Left hindlimb (tissue), 1 donor: ENCODE results near the gene TPPP2.
A peak's percentile ranks its signal among the peaks of the same experiment; 100 is the strongest.
"Not testable (repeated sequence)": the region's sequence is repeated elsewhere in the genome, so short reads cannot be mapped to it uniquely, and the experiment has no call there.

Experiments used
- DNase-seq: peaks from one replicate; pipeline ENCODE4 v3.0.0-alpha.2; 2018

The TPPP2 gene

DNA sequence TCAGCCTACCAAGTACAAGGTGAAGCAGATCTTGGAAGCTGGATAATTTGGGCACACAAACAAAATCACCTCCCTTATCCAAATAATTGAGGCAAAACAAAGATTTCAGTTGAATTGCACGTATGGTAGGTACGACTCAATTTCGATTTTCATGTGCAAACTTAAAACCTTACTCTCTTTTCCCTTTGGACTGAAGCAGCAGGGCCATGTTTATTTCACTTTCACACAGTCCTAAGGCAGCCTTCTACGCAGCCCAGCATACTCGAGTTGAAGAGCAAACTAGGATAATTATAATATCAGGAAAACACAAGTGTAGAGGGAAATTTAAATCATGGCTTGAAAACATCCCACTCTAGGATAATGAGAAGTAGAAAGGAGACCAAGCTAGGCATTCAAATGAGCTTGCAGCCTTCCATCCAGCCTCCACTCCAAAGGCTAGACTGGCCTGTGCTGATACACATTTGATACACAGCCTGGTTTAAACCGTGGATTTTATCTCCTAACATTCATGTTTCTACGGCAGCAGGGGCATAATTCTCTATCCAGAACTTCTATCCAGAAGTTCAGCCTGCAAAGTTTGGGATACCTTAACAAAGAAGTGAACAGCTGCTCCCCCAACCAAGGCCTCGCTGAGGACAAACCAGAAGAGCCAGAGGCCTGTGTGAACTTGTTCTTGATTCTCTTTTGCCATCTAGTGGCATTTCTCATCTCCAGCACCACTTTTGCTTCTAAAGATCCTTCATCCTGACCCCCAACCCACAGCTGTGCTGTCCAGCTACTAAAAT is 9.8 kb downstream of the TPPP2 start:
- DNase-seq = peak; percentile 48

DNA sequence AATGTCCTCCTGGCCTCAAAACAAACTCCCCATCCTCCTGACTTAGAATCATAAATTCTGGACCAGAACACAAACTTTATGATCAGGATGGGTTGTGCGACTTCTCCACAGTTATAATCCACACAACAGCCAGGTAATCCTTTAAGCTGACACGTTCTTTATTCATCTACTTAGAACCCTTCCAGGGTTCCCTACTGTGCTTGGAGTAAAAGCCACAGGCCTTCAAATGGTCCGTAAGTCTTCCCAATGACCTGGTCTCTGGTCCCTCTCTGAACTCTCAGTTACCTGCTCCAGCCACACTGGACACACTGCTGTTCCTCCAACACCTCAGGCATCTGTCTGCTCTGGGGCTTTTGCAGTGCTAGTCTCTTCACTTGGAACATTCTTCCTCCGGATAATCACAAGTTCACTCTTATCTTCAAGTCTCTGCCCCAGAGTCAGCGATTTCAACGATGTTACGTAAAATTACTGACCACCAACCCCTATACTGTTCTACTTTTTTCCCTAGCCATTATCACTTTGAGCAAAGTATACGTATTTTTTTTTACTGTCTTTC is 10.4 kb downstream of the TPPP2 start:
- DNase-seq = no peak

DNA sequence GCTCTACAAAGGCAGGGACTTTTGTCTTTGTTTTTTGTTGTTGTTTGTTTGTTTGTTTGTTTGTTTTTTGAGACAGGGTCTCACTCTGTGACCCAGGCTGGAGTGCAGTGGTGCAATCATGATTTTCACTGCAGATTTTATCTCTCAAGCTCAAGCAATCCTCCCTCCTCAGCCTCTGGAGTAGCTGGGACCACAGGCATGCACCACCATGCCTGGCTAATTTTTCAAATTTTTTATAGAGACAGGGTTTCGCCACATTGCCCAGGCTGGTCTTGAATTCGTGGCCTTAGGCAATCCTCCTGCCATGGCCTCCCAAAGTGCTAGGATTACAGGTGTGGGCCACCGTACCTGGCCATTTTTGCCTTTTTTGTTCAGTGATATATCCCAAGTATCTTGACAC is 10.9 kb downstream of the TPPP2 start:
- not testable (repeated sequence) for DNase-seq

DNA sequence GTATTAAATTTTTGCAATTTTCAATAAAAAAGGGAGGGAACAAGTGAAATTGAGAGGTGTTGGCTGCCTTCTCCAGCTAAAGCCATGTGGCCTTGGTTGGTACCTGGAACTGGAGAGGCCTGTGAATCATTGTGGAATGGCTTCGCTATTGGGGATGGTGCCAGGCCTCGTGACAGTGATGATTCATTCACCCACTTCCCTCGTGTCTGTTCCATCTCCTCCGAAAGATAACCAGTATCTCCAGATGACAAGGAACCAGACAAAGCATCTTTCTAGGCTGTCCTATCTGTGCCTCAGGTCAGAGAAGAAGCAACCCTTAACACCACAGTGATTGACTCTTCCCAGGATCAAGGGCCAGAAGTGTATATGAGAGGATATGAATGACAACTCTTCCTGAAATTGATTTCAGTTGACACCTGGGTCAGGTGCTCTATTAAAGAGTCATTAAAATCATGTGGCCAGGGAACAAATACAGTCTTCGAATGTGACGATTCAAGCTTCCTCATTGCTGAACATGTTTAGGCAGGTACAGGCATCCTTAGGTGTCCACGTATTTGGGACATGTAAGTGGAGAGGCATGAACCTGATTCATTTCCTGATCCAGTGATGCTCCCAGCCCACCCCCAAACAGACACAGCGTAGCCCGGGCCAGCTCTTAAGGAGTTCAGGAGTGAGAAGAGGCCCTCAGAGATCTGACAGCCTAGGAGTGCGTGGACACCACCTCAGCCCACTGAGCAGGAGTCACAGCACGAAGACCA is 11.8 kb downstream of the TPPP2 start, which contains the start of gene RNASE7:
TSS of gene RNASE7 (plus strand) at position 687 of the 758 bp plus-strand sequence. CDS start 631 bp downstream, outside the sequence.
- DNase-seq = no peak

DNA sequence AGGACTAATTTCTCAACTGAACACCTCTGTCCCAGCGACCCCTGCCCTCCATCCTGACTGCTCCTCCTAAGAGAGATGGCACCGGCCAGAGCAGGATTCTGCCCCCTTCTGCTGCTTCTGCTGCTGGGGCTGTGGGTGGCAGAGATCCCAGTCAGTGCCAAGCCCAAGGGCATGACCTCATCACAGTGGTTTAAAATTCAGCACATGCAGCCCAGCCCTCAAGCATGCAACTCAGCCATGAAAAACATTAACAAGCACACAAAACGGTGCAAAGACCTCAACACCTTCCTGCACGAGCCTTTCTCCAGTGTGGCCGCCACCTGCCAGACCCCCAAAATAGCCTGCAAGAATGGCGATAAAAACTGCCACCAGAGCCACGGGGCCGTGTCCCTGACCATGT is 12.9 kb downstream of the TPPP2 start:
- no peak for DNase-seq

DNA sequence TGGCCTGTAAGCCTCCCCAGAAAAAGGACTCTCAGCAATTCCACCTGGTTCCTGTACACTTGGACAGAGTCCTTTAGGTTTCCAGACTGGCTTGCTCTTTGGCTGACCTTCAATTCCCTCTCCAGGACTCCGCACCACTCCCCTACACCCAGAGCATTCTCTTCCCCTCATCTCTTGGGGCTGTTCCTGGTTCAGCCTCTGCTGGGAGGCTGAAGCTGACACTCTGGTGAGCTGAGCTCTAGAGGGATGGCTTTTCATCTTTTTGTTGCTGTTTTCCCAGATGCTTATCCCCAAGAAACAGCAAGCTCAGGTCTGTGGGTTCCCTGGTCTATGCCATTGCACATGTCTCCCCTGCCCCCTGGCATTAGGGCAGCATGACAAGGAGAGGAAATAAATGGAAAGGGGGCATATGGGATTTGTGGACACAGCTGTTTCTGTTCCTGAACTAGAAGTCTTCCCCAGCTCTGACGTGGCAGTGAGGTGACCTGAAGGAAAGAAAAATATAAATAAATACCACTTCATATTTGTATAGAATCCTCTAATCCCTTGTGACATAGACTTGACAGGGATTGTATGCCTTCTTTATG is 13.5 kb downstream of the TPPP2 start:
- no peak for DNase-seq

DNA sequence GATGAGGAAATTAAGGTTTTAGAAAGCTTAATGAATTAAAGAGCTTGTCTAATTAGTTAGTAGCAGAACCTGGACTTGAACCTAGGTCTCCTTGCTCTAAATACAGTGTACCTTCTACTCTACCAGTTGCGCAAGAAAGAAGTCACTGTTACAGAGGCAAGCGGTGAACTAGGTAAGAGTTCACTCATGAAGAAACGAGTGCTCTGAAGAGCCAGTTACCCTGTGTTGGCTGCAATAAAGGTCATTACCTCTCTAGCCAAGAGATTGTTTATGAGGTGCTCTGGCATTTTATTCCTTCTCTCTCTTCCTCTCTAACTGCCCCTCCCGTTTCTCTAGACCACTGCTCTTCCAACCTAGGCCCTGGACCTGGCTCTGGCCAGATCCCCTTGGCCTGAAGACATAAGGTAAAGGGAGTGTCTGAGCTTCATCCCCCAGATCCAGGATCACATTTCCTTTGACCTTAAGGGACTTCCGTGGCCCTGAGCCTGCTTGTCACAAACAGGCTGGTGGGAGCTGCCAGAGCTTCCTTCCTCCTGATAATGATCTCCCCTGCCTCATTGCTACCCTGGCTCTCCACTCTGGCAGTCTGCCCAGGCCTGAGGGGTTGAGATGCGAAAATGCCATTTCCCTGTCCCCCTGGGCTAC is 14.1 kb downstream of the TPPP2 start:
- no peak for DNase-seq

DNA sequence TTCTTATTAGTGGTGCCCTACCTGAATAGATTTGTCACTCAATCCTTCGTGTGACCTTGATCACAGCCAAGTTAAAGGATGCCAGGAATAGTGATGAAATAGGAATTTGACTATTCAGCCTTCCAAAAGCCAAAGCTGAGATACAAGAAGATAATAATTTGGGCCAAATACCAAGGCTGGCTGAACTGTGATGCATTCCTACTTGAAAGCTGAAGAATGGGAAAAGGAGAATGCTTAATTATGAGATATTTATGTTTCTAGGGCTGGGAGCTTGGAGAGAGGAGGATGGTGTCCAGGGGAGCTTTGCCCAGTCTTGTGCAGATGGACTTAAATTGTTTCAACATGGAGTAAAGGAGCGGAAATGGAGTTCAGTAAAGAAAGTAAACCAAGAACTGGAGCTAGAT is 17.4 kb downstream of the TPPP2 start:
- no peak for DNase-seq

DNA sequence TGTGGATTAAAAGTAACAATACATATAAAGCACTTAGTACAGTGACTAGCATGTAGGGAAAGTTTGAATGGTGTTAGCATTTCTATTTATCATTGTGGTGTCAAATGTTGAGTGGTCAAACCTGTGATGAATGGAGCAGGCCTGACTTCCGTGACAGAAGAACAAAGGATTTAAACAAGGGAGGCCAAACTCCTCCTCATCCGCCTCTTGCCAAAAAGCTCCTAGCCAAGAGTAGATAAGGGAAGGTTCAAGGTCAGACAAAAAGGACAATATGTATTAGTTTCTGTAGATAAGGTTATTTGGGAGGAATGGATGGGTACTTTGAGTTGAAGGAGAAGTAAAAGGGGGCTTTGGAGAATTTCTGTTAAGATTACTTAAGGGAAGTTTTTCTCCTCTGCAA is 18.6 kb downstream of the TPPP2 start:
- no peak for DNase-seq

DNA sequence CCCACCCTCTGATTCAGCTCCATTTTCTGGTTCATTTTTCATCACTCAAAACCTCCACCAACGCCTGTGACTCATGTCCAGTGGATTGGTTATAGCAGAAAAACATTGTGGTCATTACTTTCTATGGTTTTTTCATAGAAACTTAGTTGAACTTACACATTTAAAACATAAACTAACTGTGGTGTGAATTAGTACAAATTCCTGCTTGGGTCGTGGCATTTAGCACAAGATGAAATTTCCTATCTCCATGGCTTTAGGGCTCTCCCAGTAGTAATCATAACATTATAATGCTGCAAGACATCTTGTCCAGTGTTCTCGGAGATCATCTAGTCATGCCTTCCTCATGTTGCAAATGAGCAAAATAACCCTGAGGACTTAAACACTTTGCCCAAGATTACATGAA is 19.3 kb downstream of the TPPP2 start:
- no peak for DNase-seq

DNA sequence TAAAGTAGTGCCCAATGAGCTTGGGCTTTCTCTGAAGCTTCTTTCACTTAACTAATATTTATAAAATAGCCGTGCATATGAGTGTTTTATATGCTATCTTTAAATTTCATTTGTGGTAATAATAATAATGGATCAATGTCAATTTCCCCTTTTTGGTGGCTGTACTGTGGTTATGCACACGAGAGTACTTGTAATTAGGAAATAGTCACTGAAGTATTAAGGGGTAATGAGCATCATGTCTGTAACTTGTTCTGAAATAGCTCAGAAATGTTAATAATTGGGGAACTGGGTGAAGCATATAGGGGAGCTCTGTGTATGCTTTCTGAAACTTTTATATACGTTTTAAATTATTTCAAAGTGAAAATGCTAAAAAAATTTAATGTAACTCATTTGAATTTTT is 20.6 kb downstream of the TPPP2 start:
- DNase-seq = no peak

DNA sequence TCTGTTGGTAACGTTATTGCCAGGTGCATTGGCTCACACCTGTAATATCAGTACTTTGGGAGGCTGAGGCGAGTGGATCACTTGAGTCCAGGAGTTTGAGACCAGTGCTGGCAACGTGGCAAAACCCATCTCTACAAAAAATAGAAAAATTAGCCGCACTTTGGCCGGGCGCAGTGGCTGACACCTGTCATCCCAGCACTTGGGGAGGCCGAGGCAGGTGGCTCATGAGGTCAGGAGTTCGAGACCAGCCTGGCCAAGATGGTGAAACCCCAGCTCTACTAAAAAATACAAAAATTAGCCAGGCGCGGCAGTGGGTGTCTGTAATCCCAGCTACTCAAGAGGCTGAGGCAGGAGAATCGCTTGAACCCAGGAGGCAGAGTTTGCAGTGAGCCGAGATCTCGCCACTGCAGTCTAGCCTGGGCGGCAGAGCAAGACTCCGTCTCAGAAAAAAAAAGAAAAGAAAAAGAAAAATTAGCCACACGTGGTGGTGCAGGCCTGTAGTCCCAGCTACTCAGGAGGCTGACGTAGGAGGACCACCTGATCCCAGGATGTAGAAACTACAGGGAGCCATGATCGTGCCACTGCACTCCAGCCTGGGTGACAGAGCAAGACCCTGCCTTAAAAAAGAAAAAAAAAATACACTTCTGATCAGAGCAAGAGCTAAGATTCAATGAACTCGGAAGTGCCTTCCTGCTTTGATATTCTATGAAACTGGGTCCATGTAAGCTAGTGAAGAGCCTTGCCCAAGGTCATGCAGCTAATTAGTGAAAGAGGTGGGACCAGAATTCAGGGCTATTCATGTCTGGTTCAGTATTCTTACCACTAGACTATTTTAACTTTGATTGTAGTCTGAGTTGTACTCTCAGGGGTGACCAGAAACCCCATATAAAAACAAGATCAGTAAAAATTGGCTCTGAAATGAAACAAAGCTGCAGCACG is 23.4 kb downstream of the TPPP2 start:
- DNase-seq = no peak

DNA sequence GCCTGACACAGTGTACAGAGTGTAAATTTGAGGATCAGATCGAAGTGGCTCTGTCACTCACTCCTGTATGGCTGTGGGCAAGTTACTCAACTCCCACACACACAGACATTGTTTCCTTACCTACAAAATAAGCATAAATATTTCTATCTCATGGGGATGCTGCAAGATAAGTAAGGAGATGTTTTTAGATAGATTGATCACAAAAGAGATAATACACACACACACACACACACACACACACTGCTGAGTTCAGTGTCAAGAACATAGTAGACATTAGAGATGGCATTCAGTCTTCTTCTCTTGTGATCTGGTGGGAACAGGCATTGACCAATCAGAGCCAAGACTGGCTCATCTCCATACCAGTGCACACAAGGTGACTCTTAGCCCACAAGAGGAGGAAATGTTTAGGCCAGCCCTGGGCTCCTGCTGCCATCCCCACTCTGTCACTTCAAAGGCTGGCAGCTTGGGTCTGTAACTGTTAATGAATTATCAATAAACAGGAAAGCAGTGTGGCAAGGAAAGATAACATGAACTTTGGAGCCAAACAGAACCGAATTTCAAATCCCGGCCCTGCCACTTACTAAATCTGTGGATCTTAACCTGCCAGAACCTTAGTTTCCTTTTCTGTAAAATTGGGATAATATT is 24.2 kb downstream of the TPPP2 start:
- DNase-seq = no peak

DNA sequence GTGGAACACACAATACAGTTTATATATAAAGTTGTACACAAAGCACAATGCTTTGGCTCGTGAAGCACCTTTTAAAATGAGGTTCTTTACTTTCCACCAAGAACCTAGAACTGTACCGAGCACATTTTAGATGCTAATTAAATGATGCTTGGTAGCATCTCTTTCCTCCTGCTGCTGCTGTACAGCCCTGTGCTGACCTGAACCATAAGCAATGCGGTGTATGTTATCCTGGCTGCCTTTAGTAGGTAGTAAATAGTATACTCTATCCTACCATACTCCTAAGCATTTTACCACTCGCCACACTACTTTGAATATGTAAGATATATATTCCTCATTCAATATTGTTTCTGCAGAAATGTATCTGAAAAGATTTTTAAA is 24.7 kb downstream of the TPPP2 start:
- no peak for DNase-seq

DNA sequence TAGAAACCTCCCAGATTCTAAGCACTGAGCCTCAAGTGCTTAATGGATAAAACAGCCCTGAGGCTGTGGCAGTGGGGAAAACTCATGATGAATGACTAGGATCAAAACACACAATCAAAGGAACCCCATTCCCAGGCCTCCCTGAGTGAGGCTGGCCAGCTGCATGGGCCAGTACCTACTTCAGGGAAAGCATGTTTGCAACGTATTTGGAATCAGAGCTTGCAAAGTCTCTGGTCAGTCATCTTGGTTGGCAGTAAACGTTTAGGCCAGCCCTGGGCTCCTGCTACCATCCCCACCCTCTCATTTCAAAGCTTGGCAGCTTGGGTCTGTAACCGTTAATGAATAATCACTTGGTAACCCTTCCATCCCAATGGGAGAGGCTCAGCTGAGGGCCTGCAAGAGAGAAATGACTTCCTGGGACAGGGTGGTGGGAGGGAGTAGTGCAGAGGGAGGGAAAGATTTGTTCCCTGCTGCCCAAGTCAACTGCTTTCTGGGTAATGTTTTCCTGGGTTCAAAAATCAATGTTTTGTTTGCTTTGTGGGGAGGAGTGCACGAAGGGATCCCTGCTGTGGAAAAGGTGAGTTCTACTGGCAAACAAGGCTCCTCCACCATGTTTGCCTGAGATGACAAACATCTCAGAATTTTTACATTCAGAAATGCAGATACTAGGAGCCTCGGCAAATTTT is 25.6 kb downstream of the TPPP2 start:
- no peak for DNase-seq

DNA sequence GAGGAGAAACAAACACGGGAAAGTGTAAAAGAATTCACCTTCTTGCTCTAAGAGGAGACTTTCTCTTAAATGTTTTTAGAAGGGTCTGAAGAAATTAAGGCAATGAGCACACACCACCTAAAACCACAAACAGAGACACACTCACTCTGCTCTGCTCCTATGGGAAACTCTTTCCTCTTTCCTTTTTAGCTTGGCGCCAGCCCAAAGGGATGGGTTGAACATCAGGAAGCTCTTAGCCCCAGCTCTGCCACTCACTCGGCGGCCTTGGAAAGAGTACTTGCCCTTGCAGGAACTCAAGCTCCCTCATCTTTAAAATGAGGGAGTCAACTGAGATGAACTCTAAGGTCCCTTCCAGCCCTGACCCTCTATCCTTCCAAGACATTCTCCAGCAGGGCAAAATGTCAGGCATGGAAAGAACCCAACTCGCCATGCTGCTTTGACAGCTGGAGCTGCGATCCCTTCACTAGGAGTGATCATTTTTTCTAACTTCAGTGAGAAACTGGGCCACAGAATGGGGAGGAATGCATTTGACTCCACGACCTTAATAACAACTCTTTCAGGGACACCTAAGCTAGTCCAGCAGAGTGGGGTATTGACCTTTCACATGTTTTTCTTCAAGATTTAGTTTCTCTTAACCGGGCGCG is 26.6 kb downstream of the TPPP2 start:
- DNase-seq = no peak

DNA sequence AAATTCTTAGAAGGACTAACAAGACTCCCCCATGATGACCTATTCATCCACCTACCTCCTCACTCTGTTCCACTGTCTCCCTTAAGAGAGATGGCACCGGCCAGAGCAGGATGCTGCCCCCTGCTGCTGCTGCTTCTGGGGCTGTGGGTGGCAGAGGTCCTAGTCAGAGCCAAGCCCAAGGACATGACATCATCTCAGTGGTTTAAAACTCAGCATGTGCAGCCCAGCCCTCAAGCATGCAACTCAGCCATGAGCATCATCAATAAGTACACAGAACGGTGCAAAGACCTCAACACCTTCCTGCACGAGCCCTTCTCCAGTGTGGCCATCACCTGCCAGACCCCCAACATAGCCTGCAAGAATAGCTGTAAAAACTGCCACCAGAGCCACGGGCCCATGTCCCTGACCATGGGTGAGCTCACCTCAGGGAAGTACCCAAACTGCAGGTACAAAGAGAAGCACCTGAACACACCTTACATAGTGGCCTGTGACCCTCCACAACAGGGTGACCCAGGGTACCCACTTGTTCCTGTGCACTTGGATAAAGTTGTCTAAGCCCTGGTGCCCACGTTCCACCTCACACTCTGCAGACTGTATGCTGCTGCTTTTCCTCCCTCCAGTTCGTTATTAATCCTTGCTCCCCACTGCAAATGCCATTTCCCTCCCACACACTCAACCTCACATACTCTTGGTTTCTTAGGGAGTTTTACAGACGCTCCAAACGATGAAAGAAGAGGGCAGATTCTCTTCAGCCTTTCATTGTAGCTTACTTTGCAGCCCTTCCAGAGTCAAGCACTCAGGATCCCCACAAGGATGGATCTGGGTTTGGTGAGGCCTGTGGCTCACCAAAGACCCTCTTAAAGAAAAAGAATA is 28.0 kb downstream of the TPPP2 start, which contains the start of gene RNASE8:
TSS of gene RNASE8 (plus strand) at position 20 of the 873 bp plus-strand sequence. CDS start at position 91, 71 bp downstream.
- DNase-seq = no peak

DNA sequence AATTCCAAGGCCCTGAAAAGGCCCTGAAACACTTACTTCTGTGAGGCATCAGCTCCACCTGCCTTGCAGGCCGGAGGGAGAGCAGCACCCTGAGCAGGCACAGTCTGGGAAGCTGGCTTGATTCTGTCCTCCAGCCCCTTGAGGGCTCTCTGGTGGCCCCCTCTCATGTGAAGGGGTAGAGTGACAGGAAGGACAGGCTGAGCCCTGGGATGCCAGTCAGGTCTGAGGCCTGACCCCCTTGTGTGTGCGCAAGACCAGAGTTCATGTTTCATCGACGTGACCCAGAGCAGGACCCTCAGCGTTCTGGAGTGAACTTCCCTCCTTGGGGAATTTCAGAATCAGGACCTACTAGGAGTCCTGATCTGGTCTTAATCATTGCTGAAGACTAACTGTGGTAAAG is 28.9 kb downstream of the TPPP2 start:
- DNase-seq = no peak
